Loucy (cell line): ENCODE measurements around the gene WWC1.

Source experiments
- EZH2phosphoT487 ChIP-seq: fragments of 200-600 bp; IDR thresholded peaks from 2 replicates; pipeline ENCODE4 v1.6.1; 2018; ENCODE audit warnings: antibody characterized with exemption, mild to moderate bottlenecking, moderate library complexity, borderline replicate concordance
- TF ChIP-seq, protein P1 (sequence below): fragments of 200-600 bp; sonication (generic); conservative IDR thresholded peaks from 2 replicates; pipeline ENCODE4 v1.5.1; 2014; ENCODE audit warnings: mild to moderate bottlenecking, antibody characterized with exemption, low read length

- TF ChIP-seq, protein P1, sequence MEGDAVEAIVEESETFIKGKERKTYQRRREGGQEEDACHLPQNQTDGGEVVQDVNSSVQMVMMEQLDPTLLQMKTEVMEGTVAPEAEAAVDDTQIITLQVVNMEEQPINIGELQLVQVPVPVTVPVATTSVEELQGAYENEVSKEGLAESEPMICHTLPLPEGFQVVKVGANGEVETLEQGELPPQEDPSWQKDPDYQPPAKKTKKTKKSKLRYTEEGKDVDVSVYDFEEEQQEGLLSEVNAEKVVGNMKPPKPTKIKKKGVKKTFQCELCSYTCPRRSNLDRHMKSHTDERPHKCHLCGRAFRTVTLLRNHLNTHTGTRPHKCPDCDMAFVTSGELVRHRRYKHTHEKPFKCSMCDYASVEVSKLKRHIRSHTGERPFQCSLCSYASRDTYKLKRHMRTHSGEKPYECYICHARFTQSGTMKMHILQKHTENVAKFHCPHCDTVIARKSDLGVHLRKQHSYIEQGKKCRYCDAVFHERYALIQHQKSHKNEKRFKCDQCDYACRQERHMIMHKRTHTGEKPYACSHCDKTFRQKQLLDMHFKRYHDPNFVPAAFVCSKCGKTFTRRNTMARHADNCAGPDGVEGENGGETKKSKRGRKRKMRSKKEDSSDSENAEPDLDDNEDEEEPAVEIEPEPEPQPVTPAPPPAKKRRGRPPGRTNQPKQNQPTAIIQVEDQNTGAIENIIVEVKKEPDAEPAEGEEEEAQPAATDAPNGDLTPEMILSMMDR: no peak
- TF ChIP-seq EZH2phosphoT487: no peak
Observed at GRCh38 chr5:168350315-168350714, 58.9 kb downstream of the WWC1 start.
